IMR-90 (cell line): ENCODE measurements around the gene PYCARD. TPM values are rescaled to one million over a fixed set of nuclear protein-coding genes. Genes with fewer than 3 reads are reported as not detected.
"Not testable (repeated sequence)": the region's sequence is repeated elsewhere in the genome, so short reads cannot be mapped to it uniquely, and the experiment has no call there.

ENCODE experiments used
- ATAC-seq: fragments of 200-7000 bp; cut with Tn5 transposase; 2 replicates; pipeline ENCODE4 v1.9.1; 2020; ENCODE audit warnings: low read depth, mild to moderate bottlenecking, moderate library complexity
- BruUV-seq: library from RNA; stranded (reverse); fragments of 400-500 nt; replicated peaks from 2 replicates; lab custom pipeline; 2021; lab: Mats Ljungman, UMichigan
- CTCF ChIA-PET: fragments of 300-600 bp; formaldehyde crosslinking; extraction: SDS; loops from one replicate; lab custom pipeline; 2021; ENCODE audit warnings: antibody characterized with exemption; lab: Yijun Ruan, JAX
- POLR2A ChIA-PET: fragments of 300-600 bp; sonication (Branson Sonifier 250); formaldehyde crosslinking; loops from one replicate; lab custom pipeline; 2022; ENCODE audit warnings: antibody characterized with exemption; ENCODE audit not compliant: unreplicated experiment; lab: Charles Lee
- DNase-seq: peaks from one replicate; pipeline ENCODE4 v3.0.0; 2013
- H2AFZ ChIP-seq: replicated peaks from 2 replicates; pipeline ENCODE3; 2013; ENCODE audit warnings: low read length, mild to moderate bottlenecking; ENCODE audit not compliant: poor library complexity
- H2AK5ac ChIP-seq: 2 replicates; pipeline ENCODE4 v1.6.1; 2013; ENCODE audit warnings: low read depth, low read length, inconsistent platforms
- H2AK9ac ChIP-seq: replicated peaks from 2 replicates; pipeline ENCODE3; 2013; ENCODE audit warnings: mild to moderate bottlenecking, low read depth, low read length, moderate library complexity; ENCODE audit not compliant: poor library complexity
- H2BK120ac ChIP-seq: 2 replicates; pipeline ENCODE4 v1.6.1; 2013; ENCODE audit warnings: low read depth, low read length, inconsistent platforms
- H2BK15ac ChIP-seq: 3 replicates; pipeline ENCODE4 v1.6.1; 2013; ENCODE audit warnings: low read depth, low read length, inconsistent platforms
- H2BK20ac ChIP-seq: 2 replicates; pipeline ENCODE4 v1.6.1; 2013; ENCODE audit warnings: low read depth, mild to moderate bottlenecking, inconsistent platforms, low read length, moderate library complexity
- H2BK5ac ChIP-seq: 2 replicates; pipeline ENCODE4 v1.6.1; 2013; ENCODE audit warnings: mild to moderate bottlenecking, low read depth, low read length, inconsistent platforms; ENCODE audit not compliant: poor library complexity, severe bottlenecking
- H3K14ac ChIP-seq: replicated peaks from 2 replicates; pipeline ENCODE4 v1.6.1; 2013; ENCODE audit warnings: low read depth, low read length, inconsistent platforms
- H3K18ac ChIP-seq: 2 replicates; pipeline ENCODE4 v1.6.1; 2013; ENCODE audit warnings: low read depth, low read length, control low read depth
- H3K23ac ChIP-seq: 2 replicates; pipeline ENCODE4 v1.6.1; 2013; ENCODE audit warnings: low read depth, low read length, inconsistent platforms
- H3K27ac ChIP-seq: 2 replicates; pipeline ENCODE4 v1.5.1; 2013; ENCODE audit warnings: mild to moderate bottlenecking, control low read depth, low read length; ENCODE audit not compliant: insufficient read depth
- H3K27me3 ChIP-seq: 2 replicates; pipeline ENCODE4 v1.6.1; 2013; ENCODE audit warnings: low read length; ENCODE audit not compliant: control insufficient read depth, insufficient read depth
- H3K36me3 ChIP-seq: 2 replicates; pipeline ENCODE4 v1.6.1; 2013; ENCODE audit warnings: low read length, mixed read lengths; ENCODE audit not compliant: control insufficient read depth, insufficient read depth
- H3K4ac ChIP-seq: 2 replicates; pipeline ENCODE4 v1.6.1; 2013; ENCODE audit warnings: low read depth, low read length, inconsistent platforms
- H3K4me1 ChIP-seq: 2 replicates; pipeline ENCODE4 v1.6.1; 2013; ENCODE audit warnings: low read length, mixed read lengths; ENCODE audit not compliant: control insufficient read depth, insufficient read depth
- H3K4me2 ChIP-seq: 2 replicates; pipeline ENCODE4 v1.6.1; 2013; ENCODE audit warnings: low read depth, mild to moderate bottlenecking, control low read depth, low read length, moderate library complexity
- H3K4me3 ChIP-seq: 2 replicates; pipeline ENCODE4 v1.5.1; 2013; ENCODE audit warnings: low read depth, mild to moderate bottlenecking, control low read depth, low read length, moderate library complexity; ENCODE audit not compliant: insufficient read depth
- H3K56ac ChIP-seq: 2 replicates; pipeline ENCODE4 v1.6.1; 2013; ENCODE audit warnings: low read length, inconsistent platforms; ENCODE audit not compliant: insufficient read depth; ENCODE audit errors: extremely low read depth
- H3K79me1 ChIP-seq, 2 experiments: 2 replicates each; pipeline ENCODE4 v1.6.1; 2013; ENCODE audit warnings: low read length in 2 of 2, inconsistent platforms in 1 of 2, low read depth in 1 of 2
- H3K9ac ChIP-seq: 2 replicates; pipeline ENCODE4 v1.6.1; 2013; ENCODE audit warnings: low read depth, low read length, control low read depth
- H3K9me1 ChIP-seq: 2 replicates; pipeline ENCODE4 v1.6.1; 2013; ENCODE audit warnings: low read length, inconsistent platforms; ENCODE audit not compliant: insufficient read depth
- H3K9me3 ChIP-seq: 2 replicates; pipeline ENCODE4 v1.6.1; 2013; ENCODE audit warnings: low read length; ENCODE audit not compliant: control insufficient read depth, insufficient read depth
- H4K20me1 ChIP-seq: 2 replicates; pipeline ENCODE4 v1.6.1; 2013; ENCODE audit warnings: low read length, inconsistent platforms; ENCODE audit not compliant: insufficient read depth
- H4K5ac ChIP-seq: 2 replicates; pipeline ENCODE4 v1.6.1; 2013; ENCODE audit warnings: mild to moderate bottlenecking, low read depth, low read length, control low read depth
- H4K8ac ChIP-seq, 2 experiments: 2 replicates each; pipeline ENCODE4 v1.6.1; 2013; ENCODE audit warnings: low read depth in 2 of 2, low read length in 2 of 2, control low read depth in 1 of 2, inconsistent platforms in 1 of 2
- H4K91ac ChIP-seq: 2 replicates; pipeline ENCODE4 v1.6.1; 2013; ENCODE audit warnings: low read depth, low read length, inconsistent platforms; ENCODE audit not compliant: insufficient read depth
- WGBS, 2 experiments: methylation state at CpG; one replicate each; pipeline versions ENCODE4 v1.1.5 to v1.1.7; 2013; ENCODE audit warnings: missing lambda C conversion rate in 2 of 2; ENCODE audit not compliant: insufficient read length in 1 of 2; ENCODE audit errors: extremely low coverage in 2 of 2; 5-methylcytosine and 5-hydroxymethylcytosine counted together
- dilution Hi-C: fragments of 300-500 bp; cut with HindIII; formaldehyde crosslinking; loops from one replicate; pipeline ENCODE4 v1.14.3; 2018; ENCODE audit warnings: low sequenced_read_pairs; ENCODE audit not compliant: unreplicated experiment
- in situ Hi-C: fragments of 300-500 bp; cut with MboI; formaldehyde crosslinking; loops from 3 replicates; pipeline ENCODE4 v1.14.3; 2019; ENCODE audit warnings: low sequenced_read_pairs, inconsistent platforms, mixed read lengths
- intact Hi-C: fragments of 100-400 bp; cut with micrococcal nuclease; formaldehyde crosslinking; loops from 2 replicates; pipeline ENCODE4 v1.10.0; 2022
- polyA plus RNA-seq, 3 experiments: library from polyadenylated mRNA; depleted of rRNA; stranded (reverse); fragments of >200 nt; gene quantifications; 2 replicates each; pipeline ENCODE4 v1.2.3, GENCODE V29; 2012; ENCODE audit warnings: low replicate concordance in 1 of 3
- total RNA-seq: library from RNA; depleted of rRNA; stranded (reverse); fragments of >200 nt; gene quantifications from 2 replicates; pipeline ENCODE4 v1.2.3, GENCODE V29; 2012

PYCARD gene
- total and polyA plus RNA-seq, 2 of the 4 experiments (the other 2 are of a cell fraction): 10.2 to 20.5 TPM

- not testable (repeated sequence) for H3K14ac ChIP-seq
These were observed 32.5 kb downstream of the PYCARD start for GRCh38 chr16:31170048-31170447.

More at GRCh38 chr16:31170048-31170447, 32.5 kb downstream of the PYCARD start:
- H3K4ac ChIP-seq, H3K27ac ChIP-seq, H3K79me1 ChIP-seq, H3K9ac ChIP-seq, H2AFZ ChIP-seq, H3K4me1 ChIP-seq, H2BK5ac ChIP-seq, H3K9me1 ChIP-seq, H2BK20ac ChIP-seq, H3K4me2 ChIP-seq, H3K56ac ChIP-seq, H3K18ac ChIP-seq, H4K5ac ChIP-seq, CTCF ChIA-PET, BruUV-seq, H3K4me3 ChIP-seq, in situ Hi-C loops, DNase-seq, H2AK5ac ChIP-seq, H4K8ac ChIP-seq, H3K9me3 ChIP-seq, dilution Hi-C loops, ATAC-seq, H2BK15ac ChIP-seq, POLR2A ChIA-PET, H3K36me3 ChIP-seq, intact Hi-C loops, H4K20me1 ChIP-seq, H3K27me3 ChIP-seq, H2AK9ac ChIP-seq, H2BK120ac ChIP-seq, H3K23ac ChIP-seq, H4K91ac ChIP-seq: not testable (repeated sequence)
- no CpG with 5 or more reads among the region's 2 CpGs for WGBS, 2 experiments
